SHP77 treated with DMSO at 0.1 percent for 48 hours (cell line): ENCODE data around the gene PODXL.
"Not testable (repeated sequence)": the region's sequence is repeated elsewhere in the genome, so short reads cannot be mapped to it uniquely, and the experiment has no call there.

Experiments
- DNase-seq: peaks from one replicate; lab custom pipeline; 2025; lab: John Stamatoyannopoulos, UW

Gene PODXL

GRCh38 chr7:131538071-131538812 is 18.2 kb downstream of the PODXL start:
- no peak for DNase-seq

GRCh38 chr7:131537571-131537978 is 18.9 kb downstream of the PODXL start:
- no peak for DNase-seq

- no peak for DNase-seq
These were observed 20.0 kb downstream of the PODXL start for GRCh38 chr7:131536361-131536849.

- no peak for DNase-seq
These were observed 22.6 kb downstream of the PODXL start for GRCh38 chr7:131533566-131534561.

GRCh38 chr7:131533151-131533559 is 23.3 kb downstream of the PODXL start:
- no peak for DNase-seq

- no peak for DNase-seq
These were observed 23.8 kb downstream of the PODXL start for GRCh38 chr7:131532570-131533091.

- DNase-seq = no peak
These were observed 26.3 kb downstream of the PODXL start for GRCh38 chr7:131530137-131530536.

GRCh38 chr7:131529617-131530016 is 26.8 kb downstream of the PODXL start:
- DNase-seq = no peak

- no peak for DNase-seq
These were observed 27.2 kb downstream of the PODXL start for GRCh38 chr7:131529179-131529578.

GRCh38 chr7:131527456-131527855 is 29.0 kb downstream of the PODXL start:
- DNase-seq = no peak

- DNase-seq = no peak
These were observed 30.6 kb downstream of the PODXL start for GRCh38 chr7:131525820-131526219.

GRCh38 chr7:131524703-131525102 is 31.7 kb downstream of the PODXL start:
- DNase-seq = no peak

- no peak for DNase-seq
These were observed 32.3 kb downstream of the PODXL start for GRCh38 chr7:131524115-131524514.

GRCh38 chr7:131522325-131522930 is 34.0 kb downstream of the PODXL start:
- DNase-seq = no peak

GRCh38 chr7:131521651-131522163 is 34.7 kb downstream of the PODXL start:
- no peak for DNase-seq

GRCh38 chr7:131518626-131519025 is 37.8 kb downstream of the PODXL start:
- DNase-seq = no peak

- DNase-seq = no peak
These were observed 39.1 kb downstream of the PODXL start for GRCh38 chr7:131517218-131517923.

GRCh38 chr7:131515471-131515870 is 41.0 kb downstream of the PODXL start:
- not testable (repeated sequence) for DNase-seq

GRCh38 chr7:131513245-131514061 is 43.0 kb downstream of the PODXL start:
- DNase-seq = peak; percentile 18
